ENCODE data around the gene HS1BP3.

GRCh38 chr2:20609349-20609994, 41.4 kb downstream of the HS1BP3 start:
- no peak for TF ChIP-seq POLR2A (IDR thresholded peaks at IDR 0.05)
- no peak for TF ChIP-seq CTCF (IDR thresholded peaks at IDR 0.05)
